ENCODE measurements around the gene NOTCH2. TPM values are rescaled to one million over a fixed set of nuclear protein-coding genes. Genes with fewer than 3 reads are reported as not detected.

The NOTCH2 gene
- polyA plus RNA-seq, 1 donor (not counting 4 experiments of a cell fraction or from before 2014, with no cell fraction given), result 22.5 TPM

DNA sequence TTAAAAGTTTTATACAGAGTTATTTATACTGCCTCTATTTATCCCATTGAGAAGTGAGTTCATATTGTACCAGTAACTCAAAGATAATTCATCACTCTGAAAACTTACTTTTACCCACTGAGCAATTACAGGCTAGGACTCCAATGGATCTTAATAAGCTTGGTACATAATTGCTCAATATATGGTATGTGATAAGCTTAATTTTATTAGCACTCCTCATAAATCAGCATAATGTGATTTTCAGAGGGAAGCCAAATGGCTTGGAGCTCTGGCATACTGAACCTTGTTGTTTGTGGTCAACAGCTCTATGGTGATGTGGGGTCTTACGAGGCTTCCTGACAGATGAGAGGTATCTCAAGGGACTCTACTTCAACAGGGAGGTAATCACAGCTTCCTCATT lies 199.5 kb downstream of the NOTCH2 start:
- no peak overlapping the region for H3K4me3 ChIP-seq (ENCODE audit: control insufficient read depth in 2 of 3, extremely low read depth in 1 of 3, insufficient read depth in 2 of 3, low read depth in 1 of 3, low read length in 3 of 3)
- dilution Hi-C loops (cut with MboI; ENCODE audit: extremely low pct_ligation_motif_present, low sequenced_read_pairs), result no loop called here
- no peak overlapping the region for H3K4me2 ChIP-seq (ENCODE audit: control insufficient read depth, extremely low read depth, insufficient read depth, low read depth, low read length)
- H3K27me3 ChIP-seq (ENCODE audit: control insufficient read depth, extremely low read depth, insufficient read depth, low read length), result no peaks in the 10 kb centered on the region
- H3K79me2 ChIP-seq (ENCODE audit: control insufficient read depth, insufficient read depth, low read length), result no peaks in the 10 kb centered on the region
- FAIRE-seq (no peak), DNase-seq (ENCODE audit: low read depth, low spot score) (no peak)
- no peak overlapping the region for H3K27ac ChIP-seq (ENCODE audit: control insufficient read depth, insufficient read depth, low read length)
- H3K9me1 ChIP-seq (ENCODE audit: control insufficient read depth, extremely low read depth, insufficient read depth, low read length), result no peaks in the 10 kb centered on the region
- no peaks in the 10 kb centered on the region for H3K36me3 ChIP-seq (ENCODE audit: control insufficient read depth in 2 of 2, extremely low read depth in 1 of 2, insufficient read depth in 2 of 2, low read length in 2 of 2)
- H2AFZ ChIP-seq (ENCODE audit: control insufficient read depth, low read length), result no peak overlapping the region
- H3K9ac ChIP-seq (ENCODE audit: control insufficient read depth, extremely low read depth, insufficient read depth, low read length), result no peak overlapping the region
- TF ChIP-seq, protein P1, sequence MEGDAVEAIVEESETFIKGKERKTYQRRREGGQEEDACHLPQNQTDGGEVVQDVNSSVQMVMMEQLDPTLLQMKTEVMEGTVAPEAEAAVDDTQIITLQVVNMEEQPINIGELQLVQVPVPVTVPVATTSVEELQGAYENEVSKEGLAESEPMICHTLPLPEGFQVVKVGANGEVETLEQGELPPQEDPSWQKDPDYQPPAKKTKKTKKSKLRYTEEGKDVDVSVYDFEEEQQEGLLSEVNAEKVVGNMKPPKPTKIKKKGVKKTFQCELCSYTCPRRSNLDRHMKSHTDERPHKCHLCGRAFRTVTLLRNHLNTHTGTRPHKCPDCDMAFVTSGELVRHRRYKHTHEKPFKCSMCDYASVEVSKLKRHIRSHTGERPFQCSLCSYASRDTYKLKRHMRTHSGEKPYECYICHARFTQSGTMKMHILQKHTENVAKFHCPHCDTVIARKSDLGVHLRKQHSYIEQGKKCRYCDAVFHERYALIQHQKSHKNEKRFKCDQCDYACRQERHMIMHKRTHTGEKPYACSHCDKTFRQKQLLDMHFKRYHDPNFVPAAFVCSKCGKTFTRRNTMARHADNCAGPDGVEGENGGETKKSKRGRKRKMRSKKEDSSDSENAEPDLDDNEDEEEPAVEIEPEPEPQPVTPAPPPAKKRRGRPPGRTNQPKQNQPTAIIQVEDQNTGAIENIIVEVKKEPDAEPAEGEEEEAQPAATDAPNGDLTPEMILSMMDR (optimal IDR thresholded peaks at IDR 0.05 in 1 of 3, IDR thresholded peaks at IDR 0.05 in 1 of 3, conservative IDR thresholded peaks at IDR 0.05 in 1 of 3; ENCODE audit: extremely low read depth in 1 of 3, insufficient read depth in 2 of 3, low read length in 3 of 3), result no peak
- no peak for TF ChIP-seq EZH2 (IDR thresholded peaks at IDR 0.05; ENCODE audit: low read length)
- H4K20me1 ChIP-seq (ENCODE audit: control insufficient read depth, extremely low read depth, insufficient read depth, low read length), result no peaks in the 10 kb centered on the region
- no peaks in the 10 kb centered on the region for H3K9me3 ChIP-seq (ENCODE audit: control insufficient read depth, low read depth, low read length)
- H3K4me1 ChIP-seq (ENCODE audit: control insufficient read depth, extremely low read depth, insufficient read depth, low read length), result peaks cover 8% of the 10 kb centered on the region

DNA sequence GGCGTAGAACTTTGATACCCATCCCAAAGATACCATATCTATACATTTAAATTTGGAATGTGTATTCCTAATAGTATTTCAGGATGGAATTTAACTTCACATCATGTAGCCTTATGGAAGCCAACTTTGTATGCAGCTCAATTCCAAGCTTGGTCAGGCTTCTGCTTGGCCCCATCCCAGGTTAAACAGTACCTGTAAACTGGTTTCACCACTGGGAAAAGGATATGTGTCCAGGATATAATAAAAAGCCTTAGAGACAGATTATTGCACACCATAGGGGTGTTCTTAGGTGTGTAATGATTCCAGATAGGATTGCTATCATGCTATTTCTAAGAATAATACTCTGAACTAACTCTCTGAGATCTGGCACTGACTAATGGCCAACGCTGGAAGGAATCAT lies 201.3 kb downstream of the NOTCH2 start:
- Histone ChIP-seq H3K27ac (ENCODE audit: control insufficient read depth, insufficient read depth, low read length) (no peak overlapping the region), H3K4me2 (ENCODE audit: control insufficient read depth, extremely low read depth, insufficient read depth, low read depth, low read length) (no peak overlapping the region), H3K9me1 (ENCODE audit: control insufficient read depth, extremely low read depth, insufficient read depth, low read length) (no peaks in the 10 kb centered on the region), H2AFZ (ENCODE audit: control insufficient read depth, low read length) (no peak overlapping the region), H3K27me3 (ENCODE audit: control insufficient read depth, extremely low read depth, insufficient read depth, low read length) (no peaks in the 10 kb centered on the region), H3K9ac (ENCODE audit: control insufficient read depth, extremely low read depth, insufficient read depth, low read length) (no peak overlapping the region), H3K4me3 (ENCODE audit: control insufficient read depth in 2 of 3, extremely low read depth in 1 of 3, insufficient read depth in 2 of 3, low read depth in 1 of 3, low read length in 3 of 3) (no peak overlapping the region), H3K79me2 (ENCODE audit: control insufficient read depth, insufficient read depth, low read length) (no peaks in the 10 kb centered on the region), H3K36me3 (ENCODE audit: control insufficient read depth in 2 of 2, extremely low read depth in 1 of 2, insufficient read depth in 2 of 2, low read length in 2 of 2) (no peaks in the 10 kb centered on the region), H3K4me1 (ENCODE audit: control insufficient read depth, extremely low read depth, insufficient read depth, low read length) (peaks cover 1% of the 10 kb centered on the region), H4K20me1 (ENCODE audit: control insufficient read depth, extremely low read depth, insufficient read depth, low read length) (no peaks in the 10 kb centered on the region), H3K9me3 (ENCODE audit: control insufficient read depth, low read depth, low read length) (no peaks in the 10 kb centered on the region)
- no peak for FAIRE-seq
- no peak for TF ChIP-seq EZH2 (IDR thresholded peaks at IDR 0.05; ENCODE audit: low read length)
- TF ChIP-seq, protein P1 (optimal IDR thresholded peaks at IDR 0.05 in 1 of 3, IDR thresholded peaks at IDR 0.05 in 1 of 3, conservative IDR thresholded peaks at IDR 0.05 in 1 of 3; ENCODE audit: extremely low read depth in 1 of 3, insufficient read depth in 2 of 3, low read length in 3 of 3), result no peak
- dilution Hi-C loops (cut with MboI; ENCODE audit: extremely low pct_ligation_motif_present, low sequenced_read_pairs), result no loop called here
- no peak for DNase-seq (ENCODE audit: low read depth, low spot score)
